AG09319 (cell line): ENCODE measurements around the gene LRP4.
"Not testable (repeated sequence)": the region's sequence is repeated elsewhere in the genome, so short reads cannot be mapped to it uniquely, and the experiment has no call there.

Experiments
- DNase-seq: peaks from one replicate; pipeline ENCODE4 v3.0.0-alpha.2; 2010; ENCODE audit warnings: low read depth; ENCODE audit errors: extremely low read depth
- CTCF ChIP-seq: IDR thresholded peaks from 2 replicates; pipeline ENCODE4 v1.5.1; 2011; ENCODE audit warnings: low read depth, mild to moderate bottlenecking, inconsistent platforms, low read length, moderate library complexity

The LRP4 gene

GRCh38 chr11:46918083-46918787, at the start of gene LRP4:
LRP4 (minus strand) TSS chr11:46918550; CDS start chr11:46918379, 171 bp downstream.
- no peak; the same call in 1 of the 2 replicates for TF ChIP-seq CTCF
- DNase-seq: no peak

GRCh38 chr11:46967962-46968361, 49.6 kb upstream of the LRP4 start:
- TF ChIP-seq CTCF: no peak
- no peak for DNase-seq

GRCh38 chr11:46966773-46967172, 48.4 kb upstream of the LRP4 start:
- no peak for TF ChIP-seq CTCF
- no peak for DNase-seq

GRCh38 chr11:46963844-46964243, 45.5 kb upstream of the LRP4 start:
- TF ChIP-seq CTCF: no peak
- no peak for DNase-seq

- DNase-seq: not testable (repeated sequence)
These were observed 43.5 kb upstream of the LRP4 start for GRCh38 chr11:46961886-46962285.

GRCh38 chr11:46961041-46961440, 42.7 kb upstream of the LRP4 start:
- DNase-seq: no peak
- TF ChIP-seq CTCF: no peak

GRCh38 chr11:46958777-46959176, 40.4 kb upstream of the LRP4 start:
- DNase-seq: no peak
- TF ChIP-seq CTCF: no peak

- no peak for DNase-seq
These were observed 34.7 kb upstream of the LRP4 start for GRCh38 chr11:46953093-46953492.

More at GRCh38 chr11:46953093-46953492, 34.7 kb upstream of the LRP4 start:
- no peak for TF ChIP-seq CTCF
